NOMO-1 treated with dmso at 0.1 percent for 144 hours (cell line): ENCODE results near the gene FHOD3.

Experiments
- DNase-seq: peaks from one replicate; lab custom pipeline; 2025; ENCODE audit not compliant: unreplicated experiment; lab: John Stamatoyannopoulos, UW

FHOD3 gene

DNA sequence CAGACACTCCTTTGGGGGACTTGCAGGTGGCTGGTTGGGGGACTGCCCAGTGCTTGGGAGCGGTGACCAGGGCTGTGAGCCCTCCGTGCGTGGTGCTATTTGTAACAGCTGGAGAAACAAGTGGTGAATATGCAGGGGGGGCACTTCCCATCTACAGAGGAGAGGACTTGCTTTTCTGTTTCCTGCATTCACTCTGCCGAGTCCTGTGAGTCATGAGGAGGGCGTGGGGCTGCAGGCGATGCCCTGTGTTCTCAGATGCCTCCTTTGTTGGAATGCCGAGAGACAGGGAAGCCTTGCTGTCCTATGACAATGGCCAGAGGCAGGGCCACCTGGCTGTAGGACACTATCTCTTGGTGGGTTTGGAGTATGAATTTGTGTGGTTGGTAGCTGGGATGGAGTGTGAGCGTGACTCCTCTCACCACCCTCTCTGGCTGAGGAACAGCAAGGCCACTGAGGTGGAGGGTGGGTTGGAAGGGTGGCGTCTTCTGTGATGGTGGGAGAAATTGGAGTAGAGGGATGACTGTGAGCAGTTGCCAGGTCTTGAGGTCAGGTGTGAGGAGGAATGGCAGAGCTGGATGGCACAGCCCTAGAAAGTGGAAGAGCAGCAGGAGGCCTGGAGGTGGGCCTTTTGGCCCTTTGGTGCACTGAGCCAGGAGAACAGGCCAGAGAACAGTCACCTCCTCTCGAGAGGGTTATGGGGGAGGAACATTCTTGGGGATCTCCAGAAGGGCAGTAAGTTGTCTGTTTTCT is 24.3 kb downstream of the FHOD3 start:
- DNase-seq: no peak

DNA sequence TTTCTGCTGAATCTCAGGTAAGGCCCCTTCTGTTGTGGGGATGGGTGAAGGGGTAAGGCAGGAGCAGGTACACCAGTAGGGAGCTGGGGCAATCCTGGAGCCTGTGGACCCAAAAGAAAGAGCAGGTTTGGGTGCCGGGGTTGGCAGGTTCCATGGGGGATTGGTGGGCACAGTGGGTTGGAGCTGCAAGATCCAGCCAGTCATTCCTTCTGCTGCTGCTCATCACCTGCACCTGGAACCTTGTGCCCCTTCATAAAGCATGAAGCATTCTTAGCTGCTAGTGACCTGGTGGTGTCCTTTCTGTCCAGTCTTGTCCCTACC is 24.9 kb downstream of the FHOD3 start:
- no peak for DNase-seq

DNA sequence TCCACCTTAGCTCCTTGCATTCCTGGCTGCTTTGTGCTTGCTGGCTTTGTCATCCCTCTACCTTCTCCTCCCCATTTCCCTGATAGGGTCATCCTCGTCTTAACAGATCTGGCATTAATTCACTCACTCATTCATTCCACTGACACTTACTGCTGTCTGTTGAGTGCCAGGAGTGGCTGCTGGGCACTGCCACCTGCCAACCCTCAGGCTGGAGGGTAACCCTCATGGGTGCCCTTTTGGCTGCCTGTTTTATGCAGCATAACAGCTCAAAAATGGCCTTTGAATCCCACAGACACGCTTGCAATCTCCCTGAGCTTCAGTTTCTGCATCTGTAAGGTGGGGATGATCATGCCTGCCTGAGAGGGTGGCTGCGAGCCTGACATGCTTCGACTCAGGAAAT is 25.2 kb downstream of the FHOD3 start:
- DNase-seq: no peak

DNA sequence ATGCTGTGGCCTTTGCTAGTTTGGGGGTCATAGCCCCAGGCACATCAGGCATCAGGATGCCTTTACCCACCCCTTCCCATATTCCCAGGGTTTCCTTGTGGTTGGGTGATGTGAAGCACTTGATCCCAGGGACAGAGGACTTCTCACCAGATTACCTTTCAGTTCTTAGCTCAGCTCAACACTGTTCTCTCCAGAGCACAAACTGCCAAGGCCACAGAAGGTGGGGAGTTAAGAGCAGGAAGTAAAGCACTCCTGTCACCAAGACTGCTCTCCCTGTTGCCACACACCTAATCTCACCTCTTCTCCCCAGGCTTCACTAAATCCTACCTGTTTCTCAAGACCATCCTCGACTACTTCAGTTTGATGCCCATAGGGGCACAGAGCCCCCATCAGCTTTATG is 25.9 kb downstream of the FHOD3 start:
- no peak for DNase-seq

DNA sequence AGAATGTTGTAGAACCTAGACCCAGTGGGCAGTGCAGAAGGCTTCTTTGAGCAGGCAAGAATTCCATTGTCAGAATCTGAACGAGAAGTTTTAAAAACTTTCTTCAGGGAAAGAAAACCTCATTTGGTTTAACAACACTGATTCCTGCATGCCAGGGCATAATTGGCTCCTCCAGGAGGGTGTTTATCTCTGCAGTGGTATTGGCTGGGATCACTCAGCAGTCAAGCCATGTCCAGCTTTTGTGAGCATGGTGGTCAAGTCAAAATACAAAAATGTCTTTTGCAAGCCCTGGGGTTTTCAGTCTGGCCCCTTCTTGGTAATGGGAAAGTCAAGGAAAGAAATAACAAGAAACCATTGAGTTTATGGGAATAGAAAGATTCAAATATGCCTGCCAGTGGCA is 28.3 kb downstream of the FHOD3 start:
- no peak for DNase-seq

DNA sequence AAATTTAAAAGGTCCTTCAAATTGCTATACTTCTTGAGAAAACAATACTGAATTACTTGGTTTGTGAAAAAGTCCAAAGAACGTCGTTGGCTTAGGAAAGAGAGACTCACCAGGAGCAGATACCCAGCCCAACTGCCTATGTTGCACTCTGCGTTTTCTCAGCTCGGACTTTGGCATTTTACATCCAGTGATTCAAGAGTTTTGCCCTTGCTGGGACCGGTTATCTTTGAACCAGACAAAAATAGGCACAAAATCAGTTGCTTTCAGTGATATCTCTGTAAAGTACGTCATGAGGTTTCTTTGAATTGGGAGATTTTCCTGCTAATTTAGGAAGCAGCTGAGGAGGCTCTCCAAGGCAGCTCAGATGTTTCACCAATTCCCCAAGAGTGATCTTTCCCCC is 29.3 kb downstream of the FHOD3 start:
- DNase-seq: no peak

DNA sequence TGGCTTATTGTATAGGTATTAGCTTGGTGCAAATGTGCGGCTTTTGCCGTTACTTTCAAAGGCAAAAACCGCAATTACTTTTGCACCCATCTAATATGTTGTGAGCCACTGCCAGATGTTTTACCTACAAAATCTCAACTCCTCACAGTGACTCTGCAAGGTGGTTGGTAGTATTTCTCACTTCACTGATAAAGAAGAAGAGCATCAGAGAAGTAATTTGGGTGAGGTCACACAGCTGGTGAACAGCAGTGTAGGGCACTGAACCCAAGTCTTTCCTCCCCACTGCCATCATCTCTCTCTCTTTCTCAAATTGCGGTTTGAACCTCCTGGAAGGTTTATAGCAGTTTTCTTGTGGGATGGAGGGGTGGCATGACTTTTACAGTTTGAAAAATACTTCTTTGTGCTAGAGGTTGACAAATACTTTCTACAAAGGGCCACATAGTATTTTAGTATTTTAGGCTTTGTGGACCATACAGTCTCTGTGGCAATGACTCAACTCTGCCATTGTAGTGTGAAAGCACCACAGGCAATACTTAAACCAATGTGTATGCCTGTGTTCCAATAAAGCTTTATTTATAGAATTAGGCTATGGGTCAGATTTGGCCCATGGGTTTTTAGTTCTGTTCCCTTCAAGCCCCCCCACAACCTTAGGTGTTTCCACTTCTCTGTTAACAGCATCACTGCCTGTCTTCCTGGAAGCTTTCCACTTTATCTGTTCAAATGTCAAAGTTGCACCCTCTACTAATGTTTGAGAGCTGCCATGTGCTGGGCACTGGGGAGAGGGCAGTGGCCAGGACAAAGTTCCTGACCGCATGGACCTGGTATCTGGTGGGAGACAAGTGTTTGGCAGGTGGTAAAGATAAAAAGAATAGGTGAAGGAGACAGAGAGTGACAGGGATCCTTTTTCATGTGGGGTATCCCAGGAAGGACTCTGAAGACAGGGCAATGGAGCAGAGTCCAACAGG is 30.1 kb downstream of the FHOD3 start:
- no peak for DNase-seq

DNA sequence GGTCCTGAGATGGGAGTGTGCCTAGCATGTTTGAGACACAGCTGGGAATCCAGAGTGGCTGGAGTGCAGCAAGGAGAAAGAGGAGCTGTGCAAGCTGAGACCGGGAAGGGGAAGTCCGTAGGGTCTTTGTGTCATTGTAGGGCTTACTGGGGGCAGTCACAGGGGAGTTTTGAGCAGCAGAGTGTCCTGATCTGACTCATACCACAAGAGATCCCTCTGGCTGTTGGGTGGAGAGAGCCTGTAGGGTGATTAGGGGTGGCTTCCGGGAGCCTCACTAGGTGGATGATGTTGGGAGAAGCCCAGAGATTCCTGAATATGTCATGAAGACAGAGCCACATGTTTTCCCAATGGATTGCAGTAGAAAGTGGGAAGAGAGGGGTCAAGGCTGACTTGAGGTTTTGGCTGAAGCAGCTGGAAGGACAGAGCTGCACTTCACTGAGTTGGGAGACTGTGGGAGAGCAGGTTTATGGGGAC is 30.9 kb downstream of the FHOD3 start:
- no peak for DNase-seq

DNA sequence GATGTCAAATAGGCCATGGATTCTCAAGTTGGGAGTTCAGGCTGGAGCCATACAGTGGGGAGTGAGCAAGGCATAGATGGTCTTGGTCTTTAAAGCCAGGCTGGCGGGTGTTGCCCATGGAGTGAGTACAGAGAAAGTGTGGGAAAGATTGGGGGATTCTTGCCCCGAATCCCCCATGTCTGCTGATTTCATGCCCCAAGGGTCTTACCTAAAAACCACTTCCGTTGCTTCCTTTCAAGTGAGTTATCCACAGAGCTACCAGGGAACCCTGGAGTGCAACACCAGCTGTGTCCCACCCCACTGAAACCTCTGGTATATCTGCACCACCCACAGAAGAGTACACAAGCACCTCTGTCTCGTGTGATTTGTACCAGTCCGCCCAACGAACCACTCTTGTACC is 31.4 kb downstream of the FHOD3 start:
- no peak for DNase-seq

DNA sequence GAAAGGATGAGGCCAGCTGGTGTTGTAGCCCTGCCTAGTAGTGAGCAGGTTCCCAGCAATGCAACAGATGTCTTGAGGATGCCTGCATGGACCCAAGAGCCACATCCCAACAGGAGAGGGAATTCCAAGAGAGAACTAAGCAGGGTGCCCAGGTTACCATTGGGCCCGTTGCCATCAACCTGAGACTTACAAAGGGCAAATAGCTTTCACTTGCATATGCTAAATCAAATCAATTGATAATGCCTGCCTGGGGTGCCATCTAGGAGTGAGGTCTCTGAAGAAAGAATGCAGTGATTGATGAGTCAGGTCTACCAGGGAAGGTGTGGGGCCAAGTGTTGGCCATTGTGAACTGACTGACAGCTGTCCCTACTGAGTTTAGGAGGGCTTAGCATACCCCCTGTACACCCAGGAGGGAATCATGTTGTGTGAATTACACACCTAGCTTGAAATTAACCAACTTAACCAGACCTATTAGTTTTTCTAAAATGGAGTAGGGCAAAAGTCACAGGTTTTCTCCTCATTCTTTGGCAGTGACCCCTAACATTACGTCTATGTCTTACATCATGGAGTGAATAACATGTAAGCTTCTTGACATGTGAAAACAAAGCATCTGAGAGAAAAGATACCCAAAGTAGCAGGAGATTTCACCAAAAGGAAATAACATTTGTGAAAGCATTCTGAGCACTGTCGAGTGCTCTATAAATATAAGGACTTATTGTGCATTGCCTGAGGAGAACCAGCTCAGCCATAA is 32.3 kb downstream of the FHOD3 start:
- DNase-seq: no peak

DNA sequence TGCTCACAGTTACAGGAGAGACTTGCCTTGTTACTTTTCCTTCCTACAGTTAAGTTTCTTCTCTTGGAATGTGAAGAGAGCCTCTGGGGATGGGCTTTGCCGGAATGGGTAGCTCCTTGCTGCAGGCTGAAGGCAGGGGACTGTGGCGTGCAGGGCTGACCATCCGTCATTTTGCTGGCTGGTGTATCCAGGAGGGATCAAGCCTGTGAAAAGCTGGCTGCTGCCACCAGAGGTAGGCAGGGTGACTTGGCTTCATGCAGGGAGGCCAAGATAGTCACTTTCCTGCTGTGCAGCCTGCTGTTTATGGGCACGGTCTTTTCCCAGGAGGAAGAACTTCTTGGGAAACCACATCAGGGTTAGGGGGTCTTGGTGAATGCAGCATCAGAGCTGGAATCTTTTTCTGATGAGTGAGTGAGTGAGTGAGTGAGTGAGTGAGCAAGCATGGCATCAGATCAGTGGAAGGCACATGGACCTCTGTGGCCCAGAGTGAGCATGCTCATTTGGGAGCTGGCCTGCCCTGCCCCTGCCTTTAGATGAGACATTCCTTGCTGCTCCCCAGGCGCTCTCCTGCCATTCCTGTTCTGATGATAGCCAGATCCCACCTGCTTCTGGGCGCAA is 33.0 kb downstream of the FHOD3 start:
- DNase-seq: no peak

DNA sequence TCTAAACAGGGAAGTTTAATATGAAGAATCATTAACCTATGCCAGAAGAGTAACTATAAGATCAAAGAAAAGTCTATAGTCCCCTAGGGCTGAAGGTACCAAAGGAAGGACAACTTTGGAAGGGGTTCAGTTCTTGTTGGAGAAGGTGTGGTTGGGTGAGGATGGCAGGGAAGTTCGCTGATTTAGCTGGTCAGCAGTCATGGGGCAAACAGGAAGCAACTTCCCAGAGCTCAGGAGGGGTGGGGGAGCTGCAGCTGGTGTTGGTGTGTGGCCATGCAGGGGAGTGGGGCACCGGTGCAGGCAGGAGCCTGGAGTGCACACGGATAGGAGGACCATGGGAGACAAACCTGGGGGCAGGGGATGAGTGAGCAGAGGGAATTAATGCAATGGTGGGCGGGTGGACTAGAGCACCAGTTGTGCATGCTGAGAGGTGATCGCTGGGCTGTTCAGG is 34.0 kb downstream of the FHOD3 start:
- DNase-seq: no peak

DNA sequence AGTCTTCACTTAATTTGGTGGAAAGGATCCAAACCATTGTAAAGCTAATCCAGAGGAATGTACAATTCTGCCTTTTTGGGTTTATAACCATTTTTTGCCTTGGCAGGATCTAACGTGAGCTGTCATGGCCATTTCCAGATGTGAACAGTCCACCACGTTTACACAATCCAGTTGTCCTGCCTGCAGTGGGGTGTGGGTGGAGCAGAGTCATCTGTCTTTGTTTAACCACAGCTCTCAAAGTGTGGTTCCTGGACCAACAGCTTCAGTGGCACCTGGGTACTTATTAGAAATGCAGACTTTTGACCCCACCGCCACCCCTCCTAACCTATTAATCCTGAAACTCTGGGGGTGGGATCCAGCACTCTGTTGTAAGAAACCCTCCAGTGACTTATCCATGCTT is 35.9 kb downstream of the FHOD3 start:
- DNase-seq: no peak

DNA sequence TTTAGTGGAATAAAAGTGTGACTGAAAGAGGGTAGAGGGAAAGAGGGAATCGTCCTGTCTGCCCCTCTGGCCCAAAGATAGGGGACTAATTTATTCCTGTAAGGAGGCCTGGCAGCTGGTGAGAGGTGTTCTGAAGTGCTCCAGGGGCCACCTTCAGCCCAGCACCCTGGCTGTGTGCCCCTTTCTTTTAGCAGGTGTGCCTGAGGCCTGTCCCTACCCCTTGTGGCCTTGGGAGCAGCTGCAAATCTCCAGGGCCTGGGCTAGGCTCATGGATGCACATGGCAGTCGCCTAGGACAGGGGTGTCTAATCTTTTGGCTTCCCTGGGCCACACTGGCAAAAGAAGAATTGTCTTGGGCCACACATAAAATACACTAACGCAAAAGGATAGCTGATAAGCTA is 37.3 kb downstream of the FHOD3 start:
- no peak for DNase-seq

DNA sequence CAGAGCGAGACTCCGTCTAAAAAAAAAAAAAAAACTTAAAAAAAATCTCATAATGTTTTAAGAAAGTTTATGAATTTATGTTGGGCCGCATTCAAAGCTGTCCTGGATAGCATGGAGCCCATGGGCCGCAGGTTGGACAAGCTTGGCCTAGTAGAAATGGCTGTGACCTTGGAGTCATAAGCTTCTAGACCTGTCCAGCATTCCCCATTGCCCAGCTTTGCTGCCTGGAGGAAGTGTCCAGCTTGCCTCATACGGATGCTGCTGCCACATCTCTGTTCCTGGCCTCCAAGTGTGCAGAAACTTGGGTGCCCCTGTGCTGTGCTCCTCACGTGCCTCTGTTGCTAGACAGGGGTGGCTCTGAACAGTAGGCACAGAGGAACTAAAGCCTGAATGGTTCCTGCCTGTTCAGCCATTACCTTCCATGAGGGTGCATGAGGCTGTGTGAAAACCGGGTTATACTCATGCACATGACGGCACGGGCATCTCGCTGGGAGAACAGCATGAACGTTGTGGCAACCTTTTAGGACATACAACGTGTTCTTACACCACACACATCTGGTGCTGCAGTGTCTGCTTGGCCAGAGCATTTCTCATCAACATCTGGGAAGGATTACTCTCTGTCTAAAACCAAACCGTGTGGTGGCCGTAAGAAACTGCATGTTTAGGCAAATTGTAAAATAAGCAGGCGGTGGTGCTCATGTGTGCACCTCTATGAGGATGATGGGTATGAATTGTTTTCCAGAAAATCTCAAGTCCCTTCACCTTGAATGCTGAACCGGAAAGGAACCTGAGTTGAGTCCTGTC is 38.2 kb downstream of the FHOD3 start:
- no peak for DNase-seq

DNA sequence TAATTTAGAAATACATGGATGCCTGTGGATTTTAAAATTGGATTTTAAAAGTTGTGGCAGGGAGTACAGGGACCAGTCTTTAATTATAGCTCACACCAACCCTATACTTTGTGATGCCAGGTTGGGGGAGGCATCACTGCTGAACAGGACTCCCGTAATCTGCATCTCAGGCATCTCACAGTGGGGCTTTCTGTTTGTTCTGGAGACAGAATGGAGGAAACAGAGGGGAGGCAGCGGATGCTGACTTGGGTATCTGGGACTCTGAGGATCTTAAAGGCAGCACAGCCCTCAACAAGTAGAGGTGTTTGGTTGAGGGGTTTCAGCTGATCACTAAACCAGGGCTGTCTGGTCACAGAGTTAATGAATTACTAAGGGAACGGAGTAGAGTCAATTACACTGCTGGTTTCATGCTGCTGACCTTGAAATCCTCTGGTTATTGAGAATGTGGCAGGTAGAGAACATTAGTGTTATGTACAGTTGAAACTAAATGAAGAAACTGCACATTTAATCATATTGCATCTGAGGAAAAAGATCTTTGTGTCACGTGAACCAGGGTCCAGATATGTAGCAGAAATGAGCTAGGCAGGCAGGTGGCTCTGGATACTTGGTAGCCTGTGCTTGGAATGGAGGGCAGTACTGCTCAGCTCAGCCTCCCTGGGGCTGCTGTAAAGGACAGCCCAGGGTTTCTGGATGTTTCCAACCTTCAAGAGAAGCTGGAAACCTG is 40.3 kb downstream of the FHOD3 start:
- no peak for DNase-seq

DNA sequence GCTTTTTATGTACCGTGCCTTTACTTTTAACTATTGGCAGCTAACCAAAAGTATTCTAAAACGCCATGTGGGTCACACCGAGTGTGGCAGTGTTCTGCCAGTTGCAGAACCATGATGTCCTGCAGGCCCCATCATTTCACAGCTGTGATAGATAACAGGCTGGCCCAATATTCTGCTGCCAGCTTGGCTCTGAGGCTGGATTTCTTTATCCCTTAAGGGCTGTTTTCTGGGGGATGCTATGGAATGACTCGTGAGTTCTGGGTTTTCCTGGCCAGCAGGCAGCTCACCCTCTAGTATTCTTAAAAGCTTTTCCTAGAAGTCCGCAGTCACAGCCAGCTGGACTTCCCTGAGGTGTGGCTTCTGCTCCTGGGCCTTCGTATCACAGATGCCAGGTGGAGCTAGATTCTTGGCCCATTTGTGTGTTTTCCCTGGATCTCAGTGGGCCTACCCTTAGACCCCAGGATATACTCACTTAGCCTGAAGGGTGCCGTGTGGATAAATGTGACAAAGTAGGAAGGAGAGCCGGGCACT is 41.0 kb downstream of the FHOD3 start:
- no peak for DNase-seq

DNA sequence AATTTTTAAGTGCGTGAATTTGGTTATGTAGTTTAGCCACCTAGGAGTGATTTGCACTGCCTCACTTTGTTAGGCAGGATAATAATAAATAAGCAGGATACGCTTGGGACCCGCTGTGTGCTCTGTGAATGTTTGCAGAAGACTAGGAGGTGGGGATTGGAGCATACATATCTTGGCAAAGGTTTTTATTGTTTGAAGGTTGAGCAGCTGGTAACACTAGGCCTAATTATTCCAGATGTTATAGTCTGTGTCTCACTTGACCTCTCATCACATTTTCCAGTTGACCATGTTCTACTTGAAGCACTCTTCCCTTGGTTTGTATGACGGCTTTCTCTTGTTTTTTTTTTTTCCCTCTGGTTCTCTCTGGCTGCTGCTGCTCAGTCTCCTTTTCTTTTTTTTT is 42.7 kb downstream of the FHOD3 start:
- DNase-seq: no peak

DNA sequence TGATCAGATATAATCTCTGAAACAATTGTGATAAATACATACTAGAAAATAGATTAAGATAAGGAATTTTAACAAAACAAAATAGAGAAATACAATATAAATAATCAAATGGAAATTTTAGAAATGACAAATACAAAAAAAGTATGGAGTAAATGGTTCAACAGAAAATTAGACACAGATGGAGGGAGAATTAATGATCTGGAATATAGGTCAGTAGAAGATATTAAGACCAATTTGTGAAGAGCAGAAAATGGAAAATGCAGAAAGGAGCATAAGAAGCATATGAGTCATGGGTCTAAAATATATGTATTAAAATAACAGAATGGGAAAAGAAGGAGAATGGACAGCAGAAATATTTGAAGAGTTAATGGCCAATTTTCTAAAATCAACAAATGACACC is 44.4 kb downstream of the FHOD3 start:
- DNase-seq: no peak
